Measurements from ENCODE around the gene SPOPL. TPM values are rescaled to one million over a fixed set of nuclear protein-coding genes. Genes with fewer than 3 reads are reported as not detected.

The SPOPL gene
- total RNA-seq: 21.8 and 23.3 TPM in 2 replicates

GRCh38 chr2:138501425-138502254 lies at the start of gene SPOPL:
SPOPL (plus strand) TSS chr2:138501770; CDS start chr2:138550217, 48,447 bp downstream.

